NB4 (cell line): Measurements from ENCODE around the gene ZNHIT2.

ENCODE experiments used
- DNase-seq: peaks from one replicate; pipeline ENCODE4 v3.0.0; 2010; ENCODE audit warnings: low read depth
- H3K4me3 ChIP-seq: one replicate; pipeline ENCODE4 v1.5.1; 2011; ENCODE audit warnings: mild to moderate bottlenecking, low read depth, low read length, moderate library complexity
- MYC ChIP-seq: IDR thresholded peaks from 2 replicates; pipeline ENCODE4 v1.6.1; 2011; ENCODE audit warnings: low read depth, low read length
- POLR2A ChIP-seq: IDR thresholded peaks from 2 replicates; pipeline ENCODE4 v1.6.1; 2011; ENCODE audit warnings: mild to moderate bottlenecking; ENCODE audit not compliant: insufficient read length; ENCODE audit errors: extremely low read depth
- TF ChIP-seq, protein P1 (sequence below): IDR thresholded peaks from 2 replicates; pipeline ENCODE4 v1.6.1; 2011; ENCODE audit warnings: low read depth, low read length
- TF ChIP-seq, protein P2 (sequence below): IDR thresholded peaks from one replicate; pipeline ENCODE4 v1.5.1; 2012; ENCODE audit warnings: low read depth, low read length

The ZNHIT2 gene

GRCh38 chr11:65115361-65116082 lies 2.0 kb downstream of the ZNHIT2 start:
- TF ChIP-seq MYC (no peak), POLR2A (no peak)
- TF ChIP-seq, protein P1, sequence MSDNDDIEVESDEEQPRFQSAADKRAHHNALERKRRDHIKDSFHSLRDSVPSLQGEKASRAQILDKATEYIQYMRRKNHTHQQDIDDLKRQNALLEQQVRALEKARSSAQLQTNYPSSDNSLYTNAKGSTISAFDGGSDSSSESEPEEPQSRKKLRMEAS, result no peak
- TF ChIP-seq, protein P2, sequence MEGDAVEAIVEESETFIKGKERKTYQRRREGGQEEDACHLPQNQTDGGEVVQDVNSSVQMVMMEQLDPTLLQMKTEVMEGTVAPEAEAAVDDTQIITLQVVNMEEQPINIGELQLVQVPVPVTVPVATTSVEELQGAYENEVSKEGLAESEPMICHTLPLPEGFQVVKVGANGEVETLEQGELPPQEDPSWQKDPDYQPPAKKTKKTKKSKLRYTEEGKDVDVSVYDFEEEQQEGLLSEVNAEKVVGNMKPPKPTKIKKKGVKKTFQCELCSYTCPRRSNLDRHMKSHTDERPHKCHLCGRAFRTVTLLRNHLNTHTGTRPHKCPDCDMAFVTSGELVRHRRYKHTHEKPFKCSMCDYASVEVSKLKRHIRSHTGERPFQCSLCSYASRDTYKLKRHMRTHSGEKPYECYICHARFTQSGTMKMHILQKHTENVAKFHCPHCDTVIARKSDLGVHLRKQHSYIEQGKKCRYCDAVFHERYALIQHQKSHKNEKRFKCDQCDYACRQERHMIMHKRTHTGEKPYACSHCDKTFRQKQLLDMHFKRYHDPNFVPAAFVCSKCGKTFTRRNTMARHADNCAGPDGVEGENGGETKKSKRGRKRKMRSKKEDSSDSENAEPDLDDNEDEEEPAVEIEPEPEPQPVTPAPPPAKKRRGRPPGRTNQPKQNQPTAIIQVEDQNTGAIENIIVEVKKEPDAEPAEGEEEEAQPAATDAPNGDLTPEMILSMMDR, result no peak
- DNase-seq, result peak; percentile 12
- no peak overlapping the region for H3K4me3 ChIP-seq

GRCh38 chr11:65114538-65115171 lies 2.8 kb downstream of the ZNHIT2 start:
- no peak overlapping the region for H3K4me3 ChIP-seq
- TF ChIP-seq, protein P1, result no peak
- TF ChIP-seq, protein P2, result no peak
- TF ChIP-seq POLR2A (peak; percentile 3), MYC (no peak)
- peak; percentile 11 for DNase-seq

GRCh38 chr11:65113839-65114238 lies 3.7 kb downstream of the ZNHIT2 start:
- no peak overlapping the region for H3K4me3 ChIP-seq
- DNase-seq, result peak; percentile 7
- TF ChIP-seq MYC (no peak), POLR2A (no peak)
- TF ChIP-seq, protein P1, result no peak
- TF ChIP-seq, protein P2, result no peak

DNA sequence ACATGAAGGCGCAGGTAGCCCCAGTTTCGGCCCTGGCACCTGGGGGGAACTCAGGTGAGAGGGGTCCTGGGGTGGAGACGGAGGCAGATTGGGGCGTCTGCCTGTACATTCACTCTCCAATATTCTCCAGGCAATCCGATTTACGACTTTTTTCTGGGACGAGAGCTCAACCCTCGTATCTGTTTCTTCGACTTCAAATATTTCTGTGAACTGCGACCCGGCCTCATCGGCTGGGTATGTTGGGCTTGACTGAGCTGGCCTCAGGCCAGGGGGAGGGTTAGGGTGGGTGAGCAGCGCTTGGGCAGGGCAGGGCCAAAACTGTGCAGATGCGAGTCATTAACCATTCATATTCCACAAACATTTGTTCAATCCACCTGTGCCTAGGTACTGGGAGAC lies 4.1 kb downstream of the ZNHIT2 start:
- TF ChIP-seq, protein P2, result no peak
- TF ChIP-seq POLR2A, result no peak
- TF ChIP-seq, protein P1, result no peak
- no peak for TF ChIP-seq MYC
- DNase-seq, result no peak
- H3K4me3 ChIP-seq, result no peak overlapping the region

DNA sequence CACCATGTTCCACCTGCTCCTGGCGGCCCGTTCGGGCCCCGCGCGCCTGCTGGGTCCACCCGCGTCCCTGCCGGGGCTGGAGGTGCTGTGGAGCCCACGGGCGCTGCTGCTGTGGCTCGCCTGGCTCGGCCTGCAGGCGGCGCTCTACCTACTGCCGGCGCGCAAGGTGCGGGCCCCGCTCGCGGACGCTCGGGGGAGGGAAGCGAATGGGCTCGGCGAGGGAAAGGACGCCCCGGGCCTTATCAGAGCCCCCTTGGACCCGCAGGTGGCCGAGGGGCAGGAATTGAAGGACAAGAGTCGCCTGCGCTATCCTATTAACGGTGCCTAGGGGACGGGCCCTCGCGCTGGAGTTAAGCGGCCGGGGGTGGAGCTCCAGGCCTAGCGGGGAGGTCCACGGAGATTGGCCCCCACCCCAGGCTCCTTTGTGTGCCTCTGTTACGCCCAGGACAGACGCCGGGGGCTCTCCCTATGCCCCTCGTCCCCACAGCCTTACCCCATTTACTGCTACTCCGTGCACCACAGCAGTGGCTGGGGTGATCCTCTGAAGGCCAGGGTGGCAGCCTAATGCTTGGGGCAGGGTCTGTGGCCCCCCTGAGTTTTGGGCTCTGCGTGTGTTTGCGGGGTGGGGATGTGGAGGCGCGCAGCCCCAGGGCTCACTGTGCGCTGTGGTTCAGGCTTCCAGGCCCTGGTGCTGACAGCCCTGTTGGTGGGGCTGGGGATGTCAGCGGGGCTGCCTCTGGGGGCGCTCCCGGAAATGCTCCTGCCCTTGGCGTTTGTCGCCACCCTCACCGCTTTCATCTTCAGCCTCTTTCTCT lies 4.7 kb downstream of the ZNHIT2 start:
- H3K4me3 ChIP-seq, result peak overlapping the region; percentile 59
- DNase-seq, result peak; percentile 74
- TF ChIP-seq, protein P2, result peak; percentile 79
- TF ChIP-seq POLR2A (no peak), MYC (peak; percentile 45; the same call in 1 of the 2 replicates)
- TF ChIP-seq, protein P1, result peak; percentile 26
